Activated gamma-delta T cell (primary cell): ENCODE measurements around the gene TANGO6.
"Not testable (repeated sequence)": the region's sequence is repeated elsewhere in the genome, so short reads cannot be mapped to it uniquely, and the experiment has no call there.

Source experiments
- DNase-seq: peaks from one replicate; lab custom pipeline; 2025; lab: John Stamatoyannopoulos, UW
- total RNA-seq, 2 donors: gene quantifications; one replicate each; lab custom pipeline; 2026; lab: John Stamatoyannopoulos, UW

Gene TANGO6
- total RNA-seq, result 49.9 to 50.7 reads per million in 2 donors

DNA sequence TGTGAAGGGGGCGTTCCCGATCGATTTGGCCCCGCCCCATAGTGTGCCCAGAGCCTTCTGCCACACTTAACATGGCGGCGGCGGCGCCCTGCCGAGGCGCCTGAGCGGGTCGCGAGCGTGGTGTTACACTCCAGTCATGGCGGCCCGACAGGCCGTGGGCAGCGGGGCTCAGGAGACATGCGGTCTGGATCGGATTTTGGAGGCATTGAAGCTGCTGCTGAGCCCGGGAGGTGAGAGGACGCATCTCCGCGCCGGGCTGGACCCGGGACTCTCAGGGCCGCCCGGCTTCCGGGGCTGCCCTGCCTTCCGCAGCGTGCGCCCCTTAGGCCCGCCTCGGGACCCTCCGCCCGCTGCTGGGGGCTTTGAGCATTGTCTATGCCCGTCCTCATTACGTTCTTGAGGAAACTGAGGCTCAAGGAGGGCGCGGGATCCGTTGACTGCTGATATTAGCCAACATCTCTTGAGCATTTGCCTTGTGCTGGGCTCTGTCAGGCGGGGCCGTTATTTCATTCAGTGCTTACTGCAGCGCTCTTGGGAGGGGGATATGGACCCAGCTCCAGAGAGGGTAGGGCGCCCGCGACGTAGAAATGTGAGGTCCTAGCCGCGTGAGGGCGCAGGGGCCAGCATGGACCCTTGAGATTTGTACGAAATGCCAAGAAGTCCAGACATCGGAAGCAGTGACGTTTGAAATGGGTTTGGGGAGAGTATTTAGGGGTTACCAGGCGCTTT lies at the start of gene TANGO6:
TANGO6 (plus strand) TSS at position 50 of the 729 bp plus-strand sequence; CDS start at position 137, 87 bp downstream.
- DNase-seq, result peak; percentile 71

GRCh38 chr16:68798398-68798797 lies 44.9 kb upstream of the TANGO6 start:
- DNase-seq, result no peak

GRCh38 chr16:68800257-68800875 lies 43.0 kb upstream of the TANGO6 start:
- DNase-seq, result no peak

GRCh38 chr16:68802190-68802589 lies 41.1 kb upstream of the TANGO6 start:
- no peak for DNase-seq

GRCh38 chr16:68806422-68806821 lies 36.9 kb upstream of the TANGO6 start:
- no peak for DNase-seq

- DNase-seq, result no peak
Observed at GRCh38 chr16:68806981-68807380, 36.4 kb upstream of the TANGO6 start.

DNA sequence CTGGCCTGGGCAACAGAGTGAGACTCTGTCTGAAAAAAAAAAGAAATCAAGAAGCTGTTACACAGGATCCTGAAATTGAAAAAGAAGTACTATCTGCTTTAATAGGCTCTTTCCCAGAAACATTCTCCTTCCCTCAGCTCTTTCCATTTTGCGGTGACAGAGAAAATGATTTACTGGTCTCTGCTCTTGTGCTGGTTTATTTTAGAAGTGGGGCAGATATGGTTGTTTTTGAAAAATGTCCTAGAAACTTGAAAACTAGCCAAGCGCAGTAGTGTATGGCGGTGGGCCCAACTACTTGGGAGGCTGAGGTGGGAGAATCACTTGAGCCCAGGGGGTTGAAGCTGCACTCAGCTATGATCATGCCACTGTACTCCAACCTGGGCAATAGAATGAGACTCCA lies 28.8 kb upstream of the TANGO6 start:
- DNase-seq, result no peak

DNA sequence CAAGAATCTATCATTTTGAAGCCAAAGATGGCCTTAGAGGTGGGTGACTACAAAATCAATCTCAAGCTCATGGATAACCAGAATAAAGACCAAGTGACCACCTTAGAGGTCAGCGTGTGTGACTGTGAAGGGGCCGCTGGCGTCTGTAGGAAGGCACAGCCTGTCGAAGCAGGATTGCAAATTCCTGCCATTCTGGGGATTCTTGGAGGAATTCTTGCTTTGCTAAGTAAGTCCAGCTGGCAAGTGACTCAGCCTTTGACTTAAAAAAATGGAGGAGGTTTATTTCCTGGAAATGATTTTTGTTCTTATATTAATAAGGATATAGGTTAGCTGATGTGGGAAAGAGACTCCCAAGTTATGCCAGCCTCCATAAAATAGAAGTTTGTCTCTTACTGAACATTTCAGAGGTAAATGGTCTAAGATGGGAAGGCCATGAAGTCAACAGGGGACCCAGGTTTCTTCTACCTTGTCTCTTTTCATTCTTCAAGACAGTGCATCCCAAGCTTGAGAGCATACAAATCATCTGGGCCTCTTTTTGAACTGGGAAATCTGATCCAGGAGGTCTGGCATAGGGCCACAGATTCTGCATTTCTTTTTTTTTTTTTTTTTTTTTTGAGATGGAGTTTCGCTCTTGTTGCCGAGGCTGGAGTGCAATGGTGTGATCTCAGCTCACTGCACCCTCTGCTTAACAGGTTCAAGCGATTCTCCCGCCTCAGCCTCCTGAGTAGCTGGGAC lies 19.8 kb upstream of the TANGO6 start:
- DNase-seq, result no peak

GRCh38 chr16:68825427-68825826 lies 17.9 kb upstream of the TANGO6 start:
- no peak for DNase-seq

- DNase-seq, result no peak
Observed at GRCh38 chr16:68826652-68827051, 16.7 kb upstream of the TANGO6 start.

DNA sequence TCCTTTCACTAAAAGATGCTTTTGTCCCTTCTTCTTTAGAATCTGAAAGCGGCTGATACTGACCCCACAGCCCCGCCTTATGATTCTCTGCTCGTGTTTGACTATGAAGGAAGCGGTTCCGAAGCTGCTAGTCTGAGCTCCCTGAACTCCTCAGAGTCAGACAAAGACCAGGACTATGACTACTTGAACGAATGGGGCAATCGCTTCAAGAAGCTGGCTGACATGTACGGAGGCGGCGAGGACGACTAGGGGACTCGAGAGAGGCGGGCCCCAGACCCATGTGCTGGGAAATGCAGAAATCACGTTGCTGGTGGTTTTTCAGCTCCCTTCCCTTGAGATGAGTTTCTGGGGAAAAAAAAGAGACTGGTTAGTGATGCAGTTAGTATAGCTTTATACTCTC lies 10.1 kb upstream of the TANGO6 start:
- no peak for DNase-seq

- no peak for DNase-seq
Observed at GRCh38 chr16:68834550-68834949, 8.8 kb upstream of the TANGO6 start.

GRCh38 chr16:68835970-68836369 lies 7.4 kb upstream of the TANGO6 start:
- no peak for DNase-seq

GRCh38 chr16:68839831-68840230 lies 3.5 kb upstream of the TANGO6 start:
- no peak for DNase-seq

DNA sequence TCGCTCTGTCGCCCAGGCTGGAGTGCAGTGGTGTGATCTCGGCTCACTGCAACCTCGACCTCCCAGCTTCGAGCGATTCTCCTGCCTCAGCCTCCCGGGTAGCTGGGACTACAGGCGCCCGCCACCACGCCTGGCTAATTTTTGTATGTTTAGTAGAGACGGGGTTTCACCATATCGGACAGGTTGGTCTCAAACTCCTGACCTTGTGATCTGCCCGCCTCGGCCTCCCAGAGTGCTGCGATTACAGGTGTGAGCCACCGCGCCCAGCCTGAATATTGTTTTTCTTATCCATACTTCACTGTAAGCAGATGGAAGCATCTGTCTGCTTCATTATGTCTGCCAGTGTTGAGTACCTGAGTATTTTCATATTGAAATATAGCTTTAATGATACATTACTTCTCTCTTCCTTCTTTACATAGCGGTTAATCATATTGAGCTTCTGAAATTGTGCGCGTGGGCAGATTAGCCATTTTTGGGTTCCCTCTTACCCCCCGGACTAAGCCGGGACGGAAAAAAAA lies 308 bp upstream of the TANGO6 start:
- DNase-seq, result not testable (repeated sequence)

- no peak for DNase-seq
Observed at GRCh38 chr16:68844211-68844564, 857 bp downstream of the TANGO6 start.

DNA sequence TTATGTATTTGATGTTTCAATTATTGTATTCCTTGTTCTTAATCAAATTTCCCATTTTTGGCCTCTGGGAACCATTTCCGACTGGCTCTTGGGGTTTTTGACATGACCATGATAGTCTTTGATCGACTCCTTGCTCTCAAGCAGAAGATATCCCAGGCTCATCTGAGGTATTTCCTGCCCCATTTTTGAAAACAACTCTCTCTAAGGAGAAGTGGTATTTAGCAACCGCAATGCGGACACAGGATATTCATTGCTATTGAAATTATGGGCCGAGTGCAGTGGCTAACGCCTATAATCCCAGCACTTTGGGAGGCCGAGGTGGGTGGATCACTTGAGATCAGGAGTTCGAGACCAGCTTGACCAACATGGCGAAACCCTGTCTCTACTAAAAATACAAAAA lies 5.5 kb downstream of the TANGO6 start:
- DNase-seq, result no peak

DNA sequence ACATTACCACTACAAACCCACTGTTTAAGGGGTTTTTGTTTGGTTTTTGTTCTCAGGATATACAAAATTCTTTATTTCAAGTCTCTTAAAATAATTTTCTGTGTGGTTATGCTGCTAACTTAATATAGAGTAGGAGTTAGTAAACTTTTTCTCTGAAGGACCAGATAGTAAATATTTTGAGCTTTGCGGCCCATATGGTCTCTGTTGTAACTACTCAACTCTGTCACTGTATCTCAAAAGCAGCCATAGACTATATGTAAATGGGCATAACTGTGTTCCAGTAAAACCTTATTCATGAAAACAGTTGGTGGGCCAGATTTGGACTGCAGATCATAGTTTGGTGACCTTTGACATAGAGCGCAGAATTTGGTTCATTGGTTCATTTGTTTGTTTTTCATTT lies 7.2 kb downstream of the TANGO6 start:
- DNase-seq, result no peak

GRCh38 chr16:68851601-68852000 lies 8.3 kb downstream of the TANGO6 start:
- no peak for DNase-seq

- DNase-seq, result no peak
Observed at GRCh38 chr16:68857479-68857878, 14.1 kb downstream of the TANGO6 start.

- no peak for DNase-seq
Observed at GRCh38 chr16:68859828-68860227, 16.5 kb downstream of the TANGO6 start.

DNA sequence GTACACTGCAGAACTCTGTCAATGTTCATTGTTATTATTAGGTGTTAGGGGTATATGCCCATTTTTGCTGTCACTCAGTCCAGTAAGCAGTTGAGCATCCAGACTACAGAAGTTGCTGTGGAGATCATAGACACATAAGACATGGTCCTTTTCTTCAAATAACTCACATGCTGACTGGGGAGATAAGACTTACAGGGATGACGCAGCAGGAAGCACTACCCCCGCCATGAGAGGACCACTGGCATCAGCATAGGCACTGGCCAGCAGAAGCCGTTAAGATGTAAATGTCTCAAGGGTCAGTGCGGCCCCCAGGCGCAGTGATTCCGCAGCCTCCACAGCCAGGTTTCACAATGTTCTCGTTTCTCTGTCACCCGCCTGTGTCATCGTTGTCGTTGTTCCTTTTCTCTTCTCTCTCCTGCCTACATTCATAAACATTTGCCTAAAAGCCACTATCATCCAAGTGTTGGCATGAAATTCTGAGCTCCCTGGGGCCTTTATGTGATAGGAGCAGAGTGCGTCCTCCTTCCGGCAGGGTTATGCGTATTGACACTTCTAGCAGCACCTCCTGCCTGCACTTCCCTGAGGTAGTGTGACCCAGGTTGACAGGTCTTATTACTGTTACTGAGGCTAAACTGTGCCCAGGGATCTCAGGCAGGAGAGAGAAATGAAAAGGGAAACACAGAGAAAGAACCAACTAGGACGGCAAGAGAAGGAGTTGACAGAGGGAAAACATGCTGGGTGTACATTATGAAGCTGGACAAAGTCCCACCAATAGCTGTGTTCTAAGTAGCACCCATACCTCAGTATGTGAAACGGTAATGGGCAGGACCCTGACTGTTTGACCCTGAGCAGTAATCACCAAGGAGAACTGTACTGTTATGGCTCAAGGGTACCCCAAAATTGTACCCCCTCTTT lies 17.9 kb downstream of the TANGO6 start:
- no peak for DNase-seq
